ENCODE results near the gene SLC35F3. TPM values are rescaled to one million over a fixed set of nuclear protein-coding genes. Genes with fewer than 3 reads are reported as not detected.
"Not testable (repeated sequence)": the region's sequence is repeated elsewhere in the genome, so short reads cannot be mapped to it uniquely, and the experiment has no call there.

Gene SLC35F3
- total RNA-seq, 3 donors from 2014 or later, result 0.13 to 1.7 (median 0.76) TPM

DNA sequence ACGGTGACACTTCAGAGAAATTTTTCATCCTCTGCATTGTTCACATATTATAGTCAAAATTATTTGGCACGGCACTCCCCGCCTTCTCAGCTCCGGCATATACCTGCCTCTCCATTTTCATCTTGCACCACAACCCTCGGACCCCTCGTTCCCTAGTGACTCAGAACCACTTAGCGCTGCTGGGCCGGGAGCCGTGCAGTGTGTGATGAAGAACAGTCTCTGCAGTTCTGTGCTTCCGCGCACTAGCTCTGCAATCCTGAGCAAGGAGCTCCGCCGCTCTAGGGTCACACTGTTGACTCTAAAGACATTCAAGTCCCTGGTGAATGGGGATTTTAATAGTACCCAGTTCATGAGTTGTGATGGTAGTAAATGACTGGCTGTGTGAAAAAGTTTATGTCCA lies 221.2 kb downstream of the SLC35F3 start:
- DNase-seq (no peak), ATAC-seq (no peak)
- Mint-ChIP-seq H3K27me3 (ENCODE audit: low read depth) (peaks cover 25% of the 10 kb centered on the region), H3K4me1 (ENCODE audit: low read depth) (no peaks in the 10 kb centered on the region), H3K9me3 (no peaks in the 10 kb centered on the region), H3K36me3 (ENCODE audit: insufficient read depth) (no peaks in the 10 kb centered on the region), H3K4me3 (no peak overlapping the region)

DNA sequence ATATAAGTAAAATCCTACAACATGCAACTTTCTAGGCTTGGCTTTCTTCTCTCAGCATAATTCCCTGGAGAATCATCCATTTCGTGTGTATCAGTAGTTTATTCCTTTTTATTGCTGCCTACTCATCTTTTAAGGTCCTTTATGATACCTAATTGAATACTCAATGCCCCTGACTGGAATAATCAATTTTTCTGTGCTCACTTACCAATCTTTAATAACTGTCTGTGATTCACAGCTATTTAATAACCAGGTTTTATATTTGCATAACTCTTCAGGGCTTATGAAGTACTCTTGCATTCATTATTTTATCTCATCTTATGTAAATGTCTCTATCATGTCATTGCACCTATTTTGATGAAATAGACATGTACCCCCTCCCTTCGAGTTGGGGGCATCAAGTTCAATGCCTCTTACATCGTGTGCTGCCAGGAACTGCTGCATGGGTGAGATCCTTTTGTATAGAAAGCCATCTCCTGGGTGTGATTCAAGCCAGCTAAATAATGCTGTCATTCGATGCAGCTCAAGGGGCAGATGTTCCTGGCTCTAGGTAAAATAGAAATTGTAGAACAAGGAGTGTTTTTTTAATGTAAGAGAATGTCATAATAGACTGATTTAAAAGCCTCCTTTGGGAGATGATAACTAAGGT lies 222.7 kb downstream of the SLC35F3 start:
- no peaks in the 10 kb centered on the region for H3K9me3 Mint-ChIP-seq
- peaks cover 25% of the 10 kb centered on the region for H3K27me3 Mint-ChIP-seq (ENCODE audit: low read depth)
- no peaks in the 10 kb centered on the region for H3K4me1 Mint-ChIP-seq (ENCODE audit: low read depth)
- no peaks in the 10 kb centered on the region for H3K36me3 Mint-ChIP-seq (ENCODE audit: insufficient read depth)
- no peak for ATAC-seq
- H3K4me3 Mint-ChIP-seq, result no peak overlapping the region
- DNase-seq, result no peak

DNA sequence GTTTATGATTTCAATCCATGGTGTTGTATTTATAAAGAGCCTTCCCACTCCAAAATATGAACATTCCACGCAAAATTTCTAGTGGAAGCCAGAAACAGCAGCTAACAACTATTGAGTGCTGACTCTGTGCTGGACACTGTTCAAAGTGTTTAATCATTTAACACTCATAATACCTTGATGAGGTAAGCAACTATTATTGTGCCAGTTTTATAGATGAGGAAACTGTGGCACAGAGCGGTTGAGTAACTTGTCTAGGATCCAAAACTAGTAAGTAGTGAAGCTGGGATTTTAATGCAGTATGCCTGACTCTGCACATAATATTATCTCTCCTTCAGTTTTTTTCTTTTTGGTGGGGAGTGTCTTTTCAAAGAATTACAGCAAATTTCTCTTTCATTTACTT lies 228.3 kb downstream of the SLC35F3 start:
- H3K27me3 Mint-ChIP-seq (ENCODE audit: low read depth), result no peaks in the 10 kb centered on the region
- H3K9me3 Mint-ChIP-seq, result no peaks in the 10 kb centered on the region
- ATAC-seq, result no peak
- H3K36me3 Mint-ChIP-seq (ENCODE audit: insufficient read depth), result no peaks in the 10 kb centered on the region
- no peak for DNase-seq
- no peak overlapping the region for H3K4me3 Mint-ChIP-seq
- H3K4me1 Mint-ChIP-seq (ENCODE audit: low read depth), result no peaks in the 10 kb centered on the region

DNA sequence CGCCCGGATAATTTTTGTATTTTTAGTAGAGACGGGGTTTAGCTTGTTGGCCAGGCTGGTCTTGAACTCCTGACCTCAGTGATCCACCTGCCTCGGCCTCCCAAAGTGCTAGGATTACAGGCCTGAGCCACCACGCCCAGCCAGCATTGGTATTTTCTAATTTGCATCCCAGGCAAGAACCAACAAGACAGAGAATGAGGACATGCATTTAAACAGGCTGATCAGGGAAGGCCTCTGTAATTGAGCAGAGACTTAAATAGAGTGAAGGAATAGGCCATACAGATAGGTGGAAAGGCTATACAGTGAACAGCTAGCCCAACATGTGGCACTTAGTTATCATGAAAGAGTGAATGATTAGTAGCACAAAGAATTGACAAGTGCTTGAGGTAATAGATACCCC lies 230.4 kb downstream of the SLC35F3 start:
- Mint-ChIP-seq H3K4me1 (ENCODE audit: low read depth) (no peaks in the 10 kb centered on the region), H3K27me3 (ENCODE audit: low read depth) (no peaks in the 10 kb centered on the region), H3K36me3 (ENCODE audit: insufficient read depth) (no peaks in the 10 kb centered on the region), H3K9me3 (no peaks in the 10 kb centered on the region), H3K4me3 (no peak overlapping the region)
- ATAC-seq (no peak), DNase-seq (no peak)

DNA sequence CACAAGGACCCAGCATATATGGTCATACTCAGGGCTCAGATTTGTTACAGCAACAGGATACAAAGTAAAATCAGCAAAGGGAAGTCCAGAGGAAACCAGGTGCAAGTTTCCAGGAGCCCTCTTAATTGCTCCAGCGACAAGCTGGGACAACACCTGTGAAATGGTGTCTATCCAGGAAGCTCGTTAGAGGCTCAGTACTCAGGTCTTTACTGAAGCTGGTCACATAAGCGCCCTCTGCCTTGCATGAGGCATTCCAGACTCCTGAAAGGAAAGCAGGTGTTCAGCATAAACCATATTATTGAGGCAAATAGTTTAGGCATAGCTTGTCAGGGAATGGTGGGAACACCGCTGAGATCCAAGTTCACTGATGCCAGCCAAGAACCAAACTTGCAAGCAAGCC lies 231.0 kb downstream of the SLC35F3 start:
- no peak for DNase-seq
- H3K4me3 Mint-ChIP-seq, result no peak overlapping the region
- H3K4me1 Mint-ChIP-seq (ENCODE audit: low read depth), result no peaks in the 10 kb centered on the region
- no peaks in the 10 kb centered on the region for H3K9me3 Mint-ChIP-seq
- no peaks in the 10 kb centered on the region for H3K27me3 Mint-ChIP-seq (ENCODE audit: low read depth)
- no peak for ATAC-seq
- no peaks in the 10 kb centered on the region for H3K36me3 Mint-ChIP-seq (ENCODE audit: insufficient read depth)

DNA sequence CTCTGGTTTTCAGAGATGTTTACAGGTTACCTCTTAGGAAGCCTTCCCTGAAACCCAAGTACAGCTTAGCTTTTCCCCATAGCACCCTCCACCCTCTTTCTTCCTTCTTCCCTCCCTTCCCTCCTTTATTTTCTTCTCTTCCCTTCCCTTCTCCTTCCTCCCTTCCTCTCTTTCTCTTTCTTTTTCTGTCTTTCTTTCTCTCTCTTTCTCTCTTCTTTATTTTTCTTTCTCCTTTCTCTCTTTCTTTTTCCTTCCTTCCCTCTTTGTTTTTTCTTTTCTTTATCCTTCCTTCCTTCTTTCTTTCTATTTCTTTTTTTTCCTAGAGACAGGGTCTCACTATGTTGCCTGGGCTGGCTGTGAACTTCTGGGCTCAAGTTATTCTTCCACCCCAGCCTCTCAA lies 231.6 kb downstream of the SLC35F3 start:
- ATAC-seq (no peak), DNase-seq (no peak)
- Mint-ChIP-seq H3K9me3 (no peaks in the 10 kb centered on the region), H3K36me3 (ENCODE audit: insufficient read depth) (no peaks in the 10 kb centered on the region), H3K4me1 (ENCODE audit: low read depth) (no peaks in the 10 kb centered on the region), H3K4me3 (no peak overlapping the region), H3K27me3 (ENCODE audit: low read depth) (no peaks in the 10 kb centered on the region)

DNA sequence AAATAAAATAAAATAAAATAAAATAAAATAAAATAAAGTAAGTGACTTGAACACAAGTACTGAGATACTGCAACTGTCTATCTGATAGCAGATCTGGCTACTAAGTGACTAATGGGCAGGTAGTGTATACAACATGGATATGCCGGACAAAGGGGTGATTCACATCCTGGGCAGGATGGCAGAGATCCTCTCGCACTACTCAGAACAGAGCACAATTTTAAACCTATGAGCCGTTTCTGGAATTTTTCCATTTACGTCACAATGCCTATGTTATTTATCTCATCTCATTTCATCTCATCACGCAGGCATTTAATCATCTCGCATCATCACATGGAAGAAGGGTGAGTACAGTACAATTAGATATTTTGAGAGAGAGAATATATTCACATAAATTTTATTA lies 235.5 kb downstream of the SLC35F3 start:
- peaks cover 6% of the 10 kb centered on the region for H3K27me3 Mint-ChIP-seq (ENCODE audit: low read depth)

DNA sequence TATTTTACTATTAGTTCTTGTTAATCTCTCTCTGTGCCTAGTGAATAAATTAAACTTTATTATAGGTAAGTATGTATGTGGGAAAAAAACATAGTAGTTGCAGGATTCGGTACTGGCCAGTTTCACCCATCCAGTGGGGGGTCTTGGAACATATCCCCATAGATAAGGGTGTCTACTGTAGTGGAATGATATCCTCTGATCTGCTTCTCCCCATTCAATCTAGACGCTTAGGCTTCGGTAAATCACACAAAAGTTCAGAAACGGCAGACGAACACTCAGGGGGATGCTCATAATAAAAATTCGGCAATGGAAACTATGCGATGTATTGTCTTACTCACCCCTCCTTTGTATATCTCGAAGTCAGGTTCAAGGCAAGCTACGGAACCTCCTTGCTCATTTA lies 235.9 kb downstream of the SLC35F3 start:
- Mint-ChIP-seq H3K9me3 (no peaks in the 10 kb centered on the region), H3K27me3 (ENCODE audit: low read depth) (peaks cover 6% of the 10 kb centered on the region), H3K4me3 (no peak overlapping the region), H3K36me3 (ENCODE audit: insufficient read depth) (no peaks in the 10 kb centered on the region), H3K4me1 (ENCODE audit: low read depth) (no peaks in the 10 kb centered on the region)
- DNase-seq, result no peak
- no peak for ATAC-seq

More for the DNA sequence above, 235.5 kb downstream of the SLC35F3 start:
- Mint-ChIP-seq H3K4me1 (ENCODE audit: low read depth) (no peaks in the 10 kb centered on the region), H3K9me3 (no peaks in the 10 kb centered on the region), H3K4me3 (no peak overlapping the region), H3K36me3 (ENCODE audit: insufficient read depth) (no peaks in the 10 kb centered on the region)
- DNase-seq (no peak), ATAC-seq (no peak)

DNA sequence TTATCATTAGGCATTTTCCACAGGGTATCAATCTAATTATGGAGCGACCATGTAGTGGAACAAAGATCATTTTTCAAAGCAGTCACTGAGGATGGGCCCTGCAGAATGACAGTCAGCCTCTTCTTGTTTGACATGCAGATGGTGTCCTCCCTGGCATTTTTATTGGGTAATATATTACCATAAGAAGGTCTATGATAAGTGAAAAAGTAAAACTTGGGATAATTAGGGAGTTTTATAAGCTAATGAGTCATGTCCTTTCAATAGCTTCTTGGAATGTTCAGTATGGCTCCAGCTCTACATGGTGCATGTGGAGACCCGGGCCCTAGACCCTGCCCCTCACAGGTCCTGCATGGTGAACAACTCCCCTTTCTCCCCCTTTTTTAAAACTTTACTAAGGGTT lies 236.5 kb downstream of the SLC35F3 start:
- DNase-seq (no peak), ATAC-seq (no peak)
- Mint-ChIP-seq H3K4me3 (no peak overlapping the region), H3K27me3 (ENCODE audit: low read depth) (peaks cover 6% of the 10 kb centered on the region), H3K36me3 (ENCODE audit: insufficient read depth) (no peaks in the 10 kb centered on the region), H3K4me1 (ENCODE audit: low read depth) (no peaks in the 10 kb centered on the region), H3K9me3 (no peaks in the 10 kb centered on the region)

DNA sequence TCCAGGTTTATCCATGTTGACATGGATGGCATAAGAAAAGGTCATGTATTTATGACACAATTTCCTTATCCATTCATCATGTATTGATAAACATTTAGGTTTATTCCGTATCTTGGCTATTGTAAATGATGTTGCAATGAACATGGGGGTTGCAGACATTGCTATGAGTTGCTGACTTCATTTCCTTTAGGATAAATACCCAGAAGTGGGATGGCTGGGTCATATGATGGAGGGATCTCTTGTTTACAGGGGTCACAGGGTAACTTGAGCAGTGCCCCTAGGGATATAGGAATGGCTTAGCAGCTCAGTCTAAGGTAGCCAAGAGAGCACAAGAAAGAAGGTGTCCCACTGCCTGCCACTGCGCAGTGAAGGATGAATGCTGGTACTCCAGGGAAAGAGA lies 239.2 kb downstream of the SLC35F3 start:
- peaks cover 3% of the 10 kb centered on the region for H3K4me1 Mint-ChIP-seq (ENCODE audit: low read depth)
- no peak for DNase-seq

DNA sequence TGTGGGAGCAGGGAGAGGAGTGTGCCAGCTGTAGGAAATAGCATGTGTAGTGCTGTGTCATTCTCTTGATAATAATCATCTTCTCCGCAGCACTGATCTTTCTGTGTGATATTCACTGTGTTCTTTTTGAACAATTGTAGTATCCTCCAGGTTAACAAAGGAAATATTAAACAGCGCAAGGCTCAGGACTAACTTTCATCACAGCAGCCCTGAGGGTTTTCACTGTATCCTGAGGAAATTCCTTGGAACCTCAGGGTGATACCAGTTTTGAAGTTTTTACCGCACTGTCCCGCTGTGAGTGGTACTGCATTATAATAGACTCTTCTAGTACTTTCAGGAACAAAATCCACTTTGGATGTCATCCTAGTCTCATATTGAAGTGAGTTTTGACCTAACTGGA lies 240.4 kb downstream of the SLC35F3 start:
- H3K4me1 Mint-ChIP-seq (ENCODE audit: low read depth), result peaks cover 5% of the 10 kb centered on the region
- ATAC-seq, result no peak
- H3K27me3 Mint-ChIP-seq (ENCODE audit: low read depth), result peaks cover 29% of the 10 kb centered on the region

More for the DNA sequence above, 239.2 kb downstream of the SLC35F3 start:
- no peak for ATAC-seq
- Mint-ChIP-seq H3K27me3 (ENCODE audit: low read depth) (peaks cover 20% of the 10 kb centered on the region), H3K4me3 (no peak overlapping the region), H3K9me3 (peaks cover 5% of the 10 kb centered on the region), H3K36me3 (ENCODE audit: insufficient read depth) (no peaks in the 10 kb centered on the region)

DNA sequence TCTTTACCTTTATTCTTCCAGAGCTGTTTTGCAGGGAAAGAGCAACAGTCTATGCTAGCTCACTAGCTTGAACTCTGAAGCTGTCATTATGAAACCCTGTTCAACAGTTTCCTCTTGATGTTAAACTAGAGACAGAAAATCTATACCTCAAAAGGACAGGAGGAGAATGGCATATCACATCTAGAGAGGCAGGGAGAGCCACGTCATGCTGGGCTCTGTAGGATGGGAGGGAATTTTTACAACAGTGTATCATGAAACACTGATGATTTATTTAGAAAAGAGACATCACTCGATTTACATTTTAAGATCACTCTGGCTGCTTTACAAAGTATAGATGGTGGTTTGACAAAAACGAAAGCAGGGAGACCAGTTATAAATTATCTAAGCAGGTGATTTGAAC lies 243.9 kb downstream of the SLC35F3 start:
- ATAC-seq (peak in 1 of 2 donors; percentile 27), DNase-seq (no peak)
- peaks cover 5% of the 10 kb centered on the region for H3K4me1 Mint-ChIP-seq (ENCODE audit: low read depth)
- no peaks in the 10 kb centered on the region for H3K36me3 Mint-ChIP-seq (ENCODE audit: insufficient read depth)
- H3K4me3 Mint-ChIP-seq, result no peak overlapping the region
- peaks cover 5% of the 10 kb centered on the region for H3K9me3 Mint-ChIP-seq
- peaks cover 38% of the 10 kb centered on the region for H3K27me3 Mint-ChIP-seq (ENCODE audit: low read depth)

More for the DNA sequence above, 240.4 kb downstream of the SLC35F3 start:
- Mint-ChIP-seq H3K4me3 (no peak overlapping the region), H3K9me3 (peaks cover 5% of the 10 kb centered on the region), H3K36me3 (ENCODE audit: insufficient read depth) (no peaks in the 10 kb centered on the region)
- DNase-seq, result no peak

DNA sequence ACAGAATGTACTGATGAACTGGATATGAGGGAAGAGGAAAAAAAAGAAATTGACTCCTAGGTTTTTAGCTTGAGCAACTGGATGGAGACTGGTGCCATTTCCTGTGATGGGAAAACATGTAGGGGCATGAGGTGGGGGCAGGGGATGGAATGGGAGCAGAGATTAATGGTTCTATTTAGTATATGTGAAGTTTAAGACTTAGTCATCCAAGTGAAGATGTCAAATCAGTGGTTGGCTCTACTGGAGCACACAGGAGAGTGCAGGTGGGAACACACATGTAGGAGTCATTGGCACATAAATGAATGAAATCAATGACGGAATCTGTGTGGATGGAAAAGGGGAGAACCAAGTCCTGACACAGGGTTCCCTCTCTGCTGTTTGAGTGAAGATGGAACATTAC lies 244.3 kb downstream of the SLC35F3 start:
- no peaks in the 10 kb centered on the region for H3K36me3 Mint-ChIP-seq (ENCODE audit: insufficient read depth)
- peaks cover 5% of the 10 kb centered on the region for H3K9me3 Mint-ChIP-seq
- H3K4me1 Mint-ChIP-seq (ENCODE audit: low read depth), result peaks cover 5% of the 10 kb centered on the region
- ATAC-seq (no peak), DNase-seq (no peak)
- peaks cover 34% of the 10 kb centered on the region for H3K27me3 Mint-ChIP-seq (ENCODE audit: low read depth)
- no peak overlapping the region for H3K4me3 Mint-ChIP-seq

DNA sequence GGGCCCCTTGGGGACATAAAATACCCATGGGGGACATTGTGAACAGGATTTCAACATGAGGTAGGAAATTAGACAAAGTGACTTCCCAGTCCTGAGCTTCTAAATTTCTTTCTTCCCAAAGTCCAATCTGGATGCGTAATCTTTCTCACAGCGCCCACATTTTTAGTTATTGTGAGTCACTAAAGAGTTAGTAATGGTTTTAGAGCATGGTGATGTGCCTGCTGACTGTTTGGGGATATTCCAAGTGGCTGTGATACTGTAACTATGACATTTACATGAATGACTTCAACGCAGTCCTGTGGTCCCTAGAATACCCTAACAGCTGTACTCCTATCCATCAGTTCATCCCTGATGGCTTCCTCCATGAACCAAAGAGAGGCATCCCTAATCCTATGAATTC lies 244.7 kb downstream of the SLC35F3 start:
- ATAC-seq, result no peak
- no peaks in the 10 kb centered on the region for H3K36me3 Mint-ChIP-seq (ENCODE audit: insufficient read depth)
- peaks cover 34% of the 10 kb centered on the region for H3K27me3 Mint-ChIP-seq (ENCODE audit: low read depth)
- H3K4me1 Mint-ChIP-seq (ENCODE audit: low read depth), result peaks cover 5% of the 10 kb centered on the region
- H3K9me3 Mint-ChIP-seq, result peaks cover 5% of the 10 kb centered on the region
- no peak overlapping the region for H3K4me3 Mint-ChIP-seq
- no peak for DNase-seq

DNA sequence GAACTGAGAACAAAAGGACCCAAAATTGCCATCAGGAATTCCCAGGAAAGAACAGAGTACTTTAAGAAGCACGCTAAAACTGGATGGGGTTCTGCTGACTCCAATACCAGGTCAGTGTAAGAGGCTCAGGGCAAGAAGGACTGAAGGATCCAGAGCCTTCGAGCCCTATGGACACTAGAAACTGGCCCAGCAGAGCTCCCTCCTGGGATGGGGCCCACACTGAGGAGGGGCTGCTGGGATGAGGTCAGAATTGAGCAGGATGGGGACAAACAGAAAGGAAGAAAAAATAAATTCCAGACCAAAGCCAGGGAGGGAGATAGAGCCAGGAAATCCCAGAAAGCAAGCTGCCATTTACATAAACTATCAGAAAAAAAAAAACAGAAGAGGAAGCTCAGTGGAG lies 246.4 kb downstream of the SLC35F3 start:
- ATAC-seq (no peak), DNase-seq (no peak)
- Mint-ChIP-seq H3K36me3 (ENCODE audit: insufficient read depth) (no peaks in the 10 kb centered on the region), H3K9me3 (peaks cover 5% of the 10 kb centered on the region), H3K4me3 (no peak overlapping the region), H3K27me3 (ENCODE audit: low read depth) (peaks cover 32% of the 10 kb centered on the region), H3K4me1 (ENCODE audit: low read depth) (peaks cover 5% of the 10 kb centered on the region)

DNA sequence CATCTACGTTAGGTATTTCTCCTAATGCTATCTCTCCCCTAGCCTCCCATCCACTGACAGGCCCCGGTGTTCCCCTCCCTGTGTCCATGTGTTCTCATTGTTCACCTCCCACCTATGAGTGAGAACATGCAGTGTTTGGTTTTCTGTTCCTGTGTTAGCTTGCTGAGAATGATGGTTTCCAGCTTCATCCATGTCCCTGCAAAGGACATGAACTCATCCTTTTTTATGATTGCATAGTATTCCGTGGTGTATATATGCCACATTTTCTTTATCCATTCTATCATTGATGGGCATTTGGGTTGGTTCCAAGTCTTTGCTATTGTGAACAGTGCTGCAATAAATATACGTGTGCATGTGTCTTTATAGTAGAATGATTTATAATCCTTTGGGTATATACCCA lies 247.9 kb downstream of the SLC35F3 start:
- ATAC-seq; H3K4me1 Mint-ChIP-seq (ENCODE audit: low read depth); H3K9me3 Mint-ChIP-seq; DNase-seq; H3K4me3 Mint-ChIP-seq; H3K36me3 Mint-ChIP-seq (ENCODE audit: insufficient read depth): not testable (repeated sequence)
- peaks cover 27% of the 10 kb centered on the region for H3K27me3 Mint-ChIP-seq (ENCODE audit: low read depth)
